HG03135 (cell line): Measurements from ENCODE around the gene NOTCH1.
"Not testable (repeated sequence)": the region's sequence is repeated elsewhere in the genome, so short reads cannot be mapped to it uniquely, and the experiment has no call there.

Experiments used
- ATAC-seq: cut with Tn5 transposase; IDR thresholded peaks from one replicate; pipeline ENCODE4 v1.9.1; 2021; ENCODE audit warnings: mild to moderate bottlenecking, moderate library complexity; ENCODE audit not compliant: unreplicated experiment

NOTCH1 gene

GRCh38 chr9:136578915-136579649, 33.2 kb upstream of the NOTCH1 start:
- ATAC-seq: no peak

- no peak for ATAC-seq
Observed at GRCh38 chr9:136578626-136578914, 32.7 kb upstream of the NOTCH1 start.

- no peak for ATAC-seq
Observed at GRCh38 chr9:136577941-136578625, 32.2 kb upstream of the NOTCH1 start.

- no peak for ATAC-seq
Observed at GRCh38 chr9:136576269-136576626, 30.4 kb upstream of the NOTCH1 start.

GRCh38 chr9:136575626-136576268, 29.9 kb upstream of the NOTCH1 start:
- ATAC-seq: no peak

- not testable (repeated sequence) for ATAC-seq
Observed at GRCh38 chr9:136574606-136575005, 28.8 kb upstream of the NOTCH1 start.

GRCh38 chr9:136572828-136573625, 27.2 kb upstream of the NOTCH1 start:
- no peak for ATAC-seq

- ATAC-seq: no peak
Observed at GRCh38 chr9:136572003-136572827, 26.4 kb upstream of the NOTCH1 start.

GRCh38 chr9:136571531-136571930, 25.7 kb upstream of the NOTCH1 start:
- no peak for ATAC-seq

GRCh38 chr9:136570916-136571315, 25.1 kb upstream of the NOTCH1 start:
- no peak for ATAC-seq

GRCh38 chr9:136570191-136570845, 24.5 kb upstream of the NOTCH1 start:
- no peak for ATAC-seq

- ATAC-seq: no peak
Observed at GRCh38 chr9:136569526-136570148, 23.8 kb upstream of the NOTCH1 start.

GRCh38 chr9:136568288-136569081, 22.6 kb upstream of the NOTCH1 start:
- ATAC-seq: no peak

GRCh38 chr9:136567651-136568287, 21.9 kb upstream of the NOTCH1 start:
- no peak for ATAC-seq

- no peak for ATAC-seq
Observed at GRCh38 chr9:136566901-136567300, 21.1 kb upstream of the NOTCH1 start.

- no peak for ATAC-seq
Observed at GRCh38 chr9:136566553-136566895, 20.7 kb upstream of the NOTCH1 start.

- ATAC-seq: no peak
Observed at GRCh38 chr9:136565715-136566552, 20.1 kb upstream of the NOTCH1 start.
